ENCODE results near the gene GRSF1.
"Not testable (repeated sequence)": the region's sequence is repeated elsewhere in the genome, so short reads cannot be mapped to it uniquely, and the experiment has no call there.

DNA sequence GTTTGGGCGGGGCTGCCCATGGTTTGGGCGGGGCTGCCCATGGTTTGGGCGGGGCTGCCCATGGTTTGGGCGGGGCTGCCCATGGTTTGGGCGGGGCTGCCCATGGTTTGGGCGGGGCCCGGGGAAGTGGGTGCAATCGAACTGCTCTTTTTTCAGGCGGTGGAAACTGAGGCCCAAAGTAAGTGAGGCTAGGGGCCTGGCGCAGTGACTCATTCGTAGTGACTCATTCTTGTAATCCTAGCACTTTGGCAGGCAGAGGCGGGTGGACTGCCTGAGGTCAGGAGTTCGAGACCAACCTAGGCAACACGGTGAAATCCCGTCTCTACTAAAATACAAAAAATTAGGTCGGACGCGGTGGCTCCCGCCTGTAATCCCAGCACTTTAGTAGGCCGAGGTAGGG lies 447 bp upstream of the GRSF1 start:
- TF ChIP-seq ZNF350 (tag by site-specific recombination; IDR thresholded peaks at IDR 0.05); CTCF (tag by site-specific recombination; IDR thresholded peaks at IDR 0.05); ZNF274 (IDR thresholded peaks at IDR 0.05; ENCODE audit: low read length); ZNF274 (tag by site-specific recombination; IDR thresholded peaks at IDR 0.05; ENCODE audit: borderline replicate concordance); PRDM1 (tag by site-specific recombination; IDR thresholded peaks at IDR 0.05): not testable (repeated sequence)
- TF ChIP-seq, protein P1, sequence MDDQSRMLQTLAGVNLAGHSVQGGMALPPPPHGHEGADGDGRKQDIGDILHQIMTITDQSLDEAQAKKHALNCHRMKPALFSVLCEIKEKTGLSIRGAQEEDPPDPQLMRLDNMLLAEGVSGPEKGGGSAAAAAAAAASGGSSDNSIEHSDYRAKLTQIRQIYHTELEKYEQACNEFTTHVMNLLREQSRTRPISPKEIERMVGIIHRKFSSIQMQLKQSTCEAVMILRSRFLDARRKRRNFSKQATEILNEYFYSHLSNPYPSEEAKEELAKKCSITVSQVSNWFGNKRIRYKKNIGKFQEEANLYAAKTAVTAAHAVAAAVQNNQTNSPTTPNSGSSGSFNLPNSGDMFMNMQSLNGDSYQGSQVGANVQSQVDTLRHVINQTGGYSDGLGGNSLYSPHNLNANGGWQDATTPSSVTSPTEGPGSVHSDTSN (CRISPR knock-in tag; IDR thresholded peaks at IDR 0.05), result not testable (repeated sequence)
